ENCODE results near the gene MRPS6.

DNA sequence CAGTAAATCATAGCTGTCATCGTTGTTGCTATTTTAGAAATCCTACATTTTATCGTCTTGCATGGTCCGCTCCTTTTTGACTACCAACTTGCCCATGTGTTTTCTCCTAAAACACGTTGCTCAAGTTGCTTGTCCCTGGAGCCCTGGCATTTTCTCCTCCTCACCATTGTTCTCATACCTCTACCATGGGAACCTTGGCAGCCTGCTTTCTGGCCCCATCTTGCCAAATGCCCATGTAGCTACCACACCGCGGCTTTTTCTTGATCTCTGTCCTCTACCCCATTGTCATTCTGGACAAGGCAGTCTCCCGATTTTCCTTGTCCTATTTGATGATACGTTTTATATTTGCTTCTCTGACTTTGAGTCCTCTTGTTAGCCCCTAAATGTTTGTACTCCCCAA, 50.2 kb downstream of the MRPS6 start:
- TF ChIP-seq, protein P1, sequence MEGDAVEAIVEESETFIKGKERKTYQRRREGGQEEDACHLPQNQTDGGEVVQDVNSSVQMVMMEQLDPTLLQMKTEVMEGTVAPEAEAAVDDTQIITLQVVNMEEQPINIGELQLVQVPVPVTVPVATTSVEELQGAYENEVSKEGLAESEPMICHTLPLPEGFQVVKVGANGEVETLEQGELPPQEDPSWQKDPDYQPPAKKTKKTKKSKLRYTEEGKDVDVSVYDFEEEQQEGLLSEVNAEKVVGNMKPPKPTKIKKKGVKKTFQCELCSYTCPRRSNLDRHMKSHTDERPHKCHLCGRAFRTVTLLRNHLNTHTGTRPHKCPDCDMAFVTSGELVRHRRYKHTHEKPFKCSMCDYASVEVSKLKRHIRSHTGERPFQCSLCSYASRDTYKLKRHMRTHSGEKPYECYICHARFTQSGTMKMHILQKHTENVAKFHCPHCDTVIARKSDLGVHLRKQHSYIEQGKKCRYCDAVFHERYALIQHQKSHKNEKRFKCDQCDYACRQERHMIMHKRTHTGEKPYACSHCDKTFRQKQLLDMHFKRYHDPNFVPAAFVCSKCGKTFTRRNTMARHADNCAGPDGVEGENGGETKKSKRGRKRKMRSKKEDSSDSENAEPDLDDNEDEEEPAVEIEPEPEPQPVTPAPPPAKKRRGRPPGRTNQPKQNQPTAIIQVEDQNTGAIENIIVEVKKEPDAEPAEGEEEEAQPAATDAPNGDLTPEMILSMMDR (IDR thresholded peaks at IDR 0.05) = no peak
- no peak for TF ChIP-seq POLR2A (IDR thresholded peaks at IDR 0.05)
